ENCODE data around the gene DIPK1C. TPM values are rescaled to one million over a fixed set of nuclear protein-coding genes. Genes with fewer than 3 reads are reported as not detected.

The DIPK1C gene
- polyA plus RNA-seq, 1 donor (not counting 4 experiments of a cell fraction or from before 2014, with no cell fraction given): not detected

- TF ChIP-seq EZH2 (IDR thresholded peaks at IDR 0.05; ENCODE audit: low read length): no peak
- Histone ChIP-seq H3K4me1 (ENCODE audit: control insufficient read depth, extremely low read depth, insufficient read depth, low read length) (no peaks in the 10 kb centered on the region), H3K4me2 (ENCODE audit: control insufficient read depth, extremely low read depth, insufficient read depth, low read depth, low read length) (no peak overlapping the region), H3K9me3 (ENCODE audit: control insufficient read depth, low read depth, low read length) (peaks cover 3% of the 10 kb centered on the region), H3K9me1 (ENCODE audit: control insufficient read depth, extremely low read depth, insufficient read depth, low read length) (no peaks in the 10 kb centered on the region), H4K20me1 (ENCODE audit: control insufficient read depth, extremely low read depth, insufficient read depth, low read length) (no peaks in the 10 kb centered on the region), H2AFZ (ENCODE audit: control insufficient read depth, low read length) (no peak overlapping the region), H3K27me3 (ENCODE audit: control insufficient read depth, extremely low read depth, insufficient read depth, low read length) (no peaks in the 10 kb centered on the region), H3K27ac (ENCODE audit: control insufficient read depth, insufficient read depth, low read length) (no peak overlapping the region), H3K79me2 (ENCODE audit: control insufficient read depth, insufficient read depth, low read length) (no peaks in the 10 kb centered on the region), H3K36me3 (ENCODE audit: control insufficient read depth in 2 of 2, extremely low read depth in 1 of 2, insufficient read depth in 2 of 2, low read length in 2 of 2) (no peaks in the 10 kb centered on the region), H3K4me3 (ENCODE audit: control insufficient read depth in 2 of 3, extremely low read depth in 1 of 3, insufficient read depth in 2 of 3, low read depth in 1 of 3, low read length in 3 of 3) (no peak overlapping the region), H3K9ac (ENCODE audit: control insufficient read depth, extremely low read depth, insufficient read depth, low read length) (no peak overlapping the region)
- no peak for FAIRE-seq
- no peak for DNase-seq (ENCODE audit: low read depth, low spot score)
- dilution Hi-C loops (cut with MboI; ENCODE audit: extremely low pct_ligation_motif_present, low sequenced_read_pairs): no loop called here
Observed at GRCh38 chr18:74430806-74431571, 26.1 kb downstream of the DIPK1C start.

DNA sequence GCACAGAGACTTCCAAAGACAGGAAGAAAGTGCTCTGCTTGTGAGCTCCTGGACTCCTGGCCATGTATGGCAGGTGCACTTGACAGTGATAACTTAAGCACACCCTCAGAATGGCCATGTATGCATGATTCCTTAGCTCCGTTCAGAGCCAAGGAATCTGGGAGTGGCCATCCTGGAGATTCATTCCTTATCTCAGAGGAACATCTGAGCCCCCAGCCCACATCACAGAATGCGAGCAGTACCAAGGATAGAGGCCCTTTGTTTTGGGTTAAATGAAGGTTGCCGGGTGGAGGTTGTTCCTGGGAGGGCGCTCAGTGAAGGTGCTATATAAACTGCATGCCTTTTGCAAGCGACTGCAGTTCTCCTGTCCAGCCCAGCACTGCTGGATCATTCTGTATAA is 26.9 kb downstream of the DIPK1C start:
- TF ChIP-seq EZH2 (IDR thresholded peaks at IDR 0.05; ENCODE audit: low read length) (no peak), CTCF (optimal IDR thresholded peaks at IDR 0.05 in 1 of 3, IDR thresholded peaks at IDR 0.05 in 1 of 3, conservative IDR thresholded peaks at IDR 0.05 in 1 of 3; ENCODE audit: extremely low read depth in 1 of 3, insufficient read depth in 2 of 3, low read length in 3 of 3) (no peak)
- Histone ChIP-seq H3K27ac (ENCODE audit: control insufficient read depth, insufficient read depth, low read length) (no peak overlapping the region), H3K4me1 (ENCODE audit: control insufficient read depth, extremely low read depth, insufficient read depth, low read length) (no peaks in the 10 kb centered on the region), H3K36me3 (ENCODE audit: control insufficient read depth in 2 of 2, extremely low read depth in 1 of 2, insufficient read depth in 2 of 2, low read length in 2 of 2) (no peaks in the 10 kb centered on the region), H2AFZ (ENCODE audit: control insufficient read depth, low read length) (no peak overlapping the region), H3K79me2 (ENCODE audit: control insufficient read depth, insufficient read depth, low read length) (no peaks in the 10 kb centered on the region), H3K27me3 (ENCODE audit: control insufficient read depth, extremely low read depth, insufficient read depth, low read length) (no peaks in the 10 kb centered on the region), H3K9me3 (ENCODE audit: control insufficient read depth, low read depth, low read length) (peaks cover 3% of the 10 kb centered on the region), H3K4me2 (ENCODE audit: control insufficient read depth, extremely low read depth, insufficient read depth, low read depth, low read length) (no peak overlapping the region), H3K4me3 (ENCODE audit: control insufficient read depth in 2 of 3, extremely low read depth in 1 of 3, insufficient read depth in 2 of 3, low read depth in 1 of 3, low read length in 3 of 3) (no peak overlapping the region), H3K9ac (ENCODE audit: control insufficient read depth, extremely low read depth, insufficient read depth, low read length) (no peak overlapping the region), H3K9me1 (ENCODE audit: control insufficient read depth, extremely low read depth, insufficient read depth, low read length) (no peaks in the 10 kb centered on the region), H4K20me1 (ENCODE audit: control insufficient read depth, extremely low read depth, insufficient read depth, low read length) (no peaks in the 10 kb centered on the region)
- dilution Hi-C loops (cut with MboI; ENCODE audit: extremely low pct_ligation_motif_present, low sequenced_read_pairs): no loop called here
- FAIRE-seq (no peak), DNase-seq (ENCODE audit: low read depth, low spot score) (no peak)

Measured in keratinocyte (primary cell).